HTERT RPE-1 (cell line): ENCODE results near the gene NCOA6.

Experiments
- in situ Hi-C: fragments of 300-500 bp; cut with MboI; formaldehyde crosslinking; loops from 4 replicates; pipeline ENCODE4 v1.14.3; 2020; ENCODE audit warnings: low sequenced_read_pairs

NCOA6 gene

DNA sequence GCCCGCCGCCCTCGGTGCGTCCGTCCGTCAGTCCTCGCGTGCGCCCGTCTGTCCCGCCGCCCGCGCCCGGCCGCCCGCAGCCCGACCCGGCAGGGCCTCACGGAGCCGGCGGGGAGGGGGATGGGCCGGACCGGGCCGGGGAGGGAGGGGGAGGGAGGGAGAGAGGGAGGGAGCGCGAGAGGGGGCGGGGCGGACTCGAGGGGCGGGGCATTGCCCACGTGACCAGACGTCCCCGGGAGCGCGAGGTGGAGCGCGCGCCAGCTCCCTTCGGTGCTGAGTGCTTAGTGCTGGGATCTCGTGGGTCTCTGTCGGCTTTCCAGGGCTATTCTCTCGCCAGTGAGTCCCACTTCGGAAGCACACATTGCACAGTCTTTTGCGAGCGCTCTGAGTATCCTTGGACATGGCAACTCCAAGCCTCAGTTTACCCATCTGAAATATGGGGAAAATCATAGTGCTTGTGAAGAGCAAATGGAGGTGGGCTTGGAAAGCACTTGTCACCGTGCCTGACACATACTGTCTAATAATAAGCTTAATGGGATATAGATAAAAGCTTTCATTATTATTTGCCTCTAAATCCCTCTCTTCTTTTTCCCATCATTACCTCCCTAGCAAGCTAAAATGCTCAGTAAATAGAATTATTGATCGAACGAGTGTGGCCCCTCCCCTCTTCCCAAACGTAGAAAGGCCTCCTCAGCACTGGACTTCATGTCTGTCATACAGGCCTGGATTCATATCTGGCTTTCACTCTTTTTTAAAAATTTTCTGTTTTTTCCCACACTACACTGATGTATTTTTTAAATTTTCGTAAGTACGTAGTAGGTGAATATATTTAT is at the start of gene NCOA6:
Gene NCOA6, minus strand, starts transcription at position 122 of the 833 bp plus-strand sequence. CDS start 43,296 bp downstream, outside the sequence.
- in situ Hi-C loops = no loop called here

DNA sequence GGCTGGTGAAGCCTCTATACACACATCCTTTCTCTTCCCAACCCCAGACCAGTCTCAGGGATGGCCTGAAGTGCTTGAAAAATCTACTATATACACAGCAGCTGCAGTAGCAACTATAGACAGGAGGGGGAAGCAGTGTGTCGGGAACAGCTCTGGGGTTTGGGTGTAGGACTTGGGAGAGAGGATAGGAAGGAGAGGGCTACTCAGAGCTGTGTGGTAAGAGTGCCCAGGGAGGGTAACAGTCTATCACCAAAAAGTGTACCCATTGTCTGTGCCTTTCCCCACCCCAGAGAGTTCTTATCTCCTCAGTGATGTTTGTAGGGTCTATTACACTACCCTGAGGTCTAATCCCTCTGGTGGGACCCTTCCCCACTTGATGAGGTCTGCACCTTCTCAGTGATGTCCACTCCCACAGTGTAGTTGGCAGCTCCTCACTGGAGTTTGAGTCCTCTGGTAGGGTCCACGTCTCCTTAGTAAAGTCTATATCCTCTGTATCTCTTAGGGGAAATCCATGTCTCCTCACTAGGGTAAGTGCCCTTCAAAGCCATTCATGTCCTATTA is 48.7 kb upstream of the NCOA6 start:
- in situ Hi-C loops = no loop called here

DNA sequence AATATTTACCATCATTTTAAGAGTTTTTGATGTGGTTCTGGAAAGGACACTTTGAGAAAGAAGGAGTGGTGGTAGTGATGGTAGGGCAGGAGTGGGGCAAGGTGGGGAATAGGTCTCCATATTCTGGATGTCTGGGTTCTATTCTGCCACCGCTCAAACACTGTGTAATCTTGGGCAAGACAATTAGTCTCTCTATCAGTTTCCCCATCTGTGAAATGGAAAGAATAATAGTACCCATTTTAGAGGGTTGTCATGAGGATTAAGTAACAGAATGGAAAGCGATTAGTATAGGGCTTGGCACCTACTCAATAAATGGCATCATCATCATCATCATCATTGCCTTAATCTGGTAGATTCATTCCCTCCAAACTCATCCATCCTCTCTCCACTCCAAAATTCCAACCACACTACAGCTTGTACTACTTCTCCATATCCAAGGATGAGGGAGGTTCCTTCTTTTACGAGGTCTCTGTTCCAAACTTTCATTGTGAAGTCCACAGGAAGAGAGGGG is 48.2 kb upstream of the NCOA6 start:
- in situ Hi-C loops = no loop called here

DNA sequence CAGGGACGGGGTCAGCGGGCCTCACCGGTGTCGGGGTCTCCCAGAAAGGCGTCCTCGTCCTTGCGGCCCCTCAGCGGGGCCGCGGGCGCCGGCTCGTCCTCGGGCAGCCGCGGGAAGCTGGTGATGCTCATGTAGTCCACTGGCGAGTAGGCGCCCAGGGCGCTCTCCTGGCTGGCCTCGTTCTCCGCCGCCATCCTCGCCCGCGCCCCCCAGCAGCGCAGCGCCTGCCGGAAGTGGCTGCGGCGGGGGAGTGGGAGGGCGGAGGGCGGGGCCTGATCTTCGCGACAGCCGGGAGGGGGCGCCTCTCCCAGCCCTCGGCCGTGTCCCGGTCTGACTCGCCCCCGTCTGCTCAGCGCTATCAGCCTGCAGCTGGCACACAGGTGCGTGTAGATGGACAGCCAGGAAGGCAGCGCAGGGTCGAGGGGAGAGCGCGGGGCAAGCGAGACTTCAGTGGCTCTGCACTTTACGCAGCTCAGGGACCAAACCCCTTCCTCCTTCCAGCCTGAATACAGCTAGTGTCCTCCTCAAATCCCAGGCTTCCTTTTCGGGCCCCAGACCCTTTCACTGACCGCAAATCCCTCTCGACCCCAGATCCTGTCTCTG is 47.3 kb upstream of the NCOA6 start, which contains the start of gene GGT7:
Gene GGT7, minus strand, starts transcription at position 235 of the 603 bp plus-strand sequence. Its CDS starts 41 bp downstream, at position 194.
- in situ Hi-C loops = no loop called here

DNA sequence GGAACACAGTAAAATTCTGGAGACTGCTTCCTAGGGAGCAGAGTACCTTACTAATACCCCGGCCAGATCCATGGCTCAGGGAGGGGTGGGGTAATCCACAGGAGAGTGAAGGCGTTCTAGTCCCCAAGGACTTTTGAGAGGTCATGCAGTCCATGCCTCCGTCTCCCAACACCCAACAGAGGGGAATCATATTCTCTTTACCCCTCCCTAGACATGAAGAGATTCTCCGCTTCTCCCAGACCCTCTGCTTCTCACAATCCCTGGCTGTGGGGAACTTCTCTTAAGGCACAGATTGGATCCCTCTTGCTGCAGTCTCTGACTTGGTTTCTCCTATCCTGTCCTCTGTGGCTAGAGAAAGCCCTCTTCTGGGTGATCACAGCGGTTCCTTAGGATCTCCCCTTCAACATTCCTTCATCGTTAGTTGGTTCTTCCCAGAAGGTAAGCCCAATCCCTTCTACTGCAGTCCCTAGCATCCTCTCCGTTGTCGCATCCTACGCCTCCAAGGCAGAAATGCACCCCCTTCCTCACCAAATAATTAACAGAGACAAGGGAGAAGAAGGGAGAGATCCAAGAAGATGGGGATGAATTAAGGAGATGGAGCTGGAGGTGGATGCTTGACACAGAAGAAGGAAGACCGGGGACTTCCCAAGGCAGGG is 46.6 kb upstream of the NCOA6 start:
- in situ Hi-C loops = no loop called here

GRCh38 chr20:34871320-34871926 is 46.0 kb upstream of the NCOA6 start:
- in situ Hi-C loops = no loop called here

GRCh38 chr20:34864216-34864615 is 38.8 kb upstream of the NCOA6 start:
- in situ Hi-C loops = no loop called here

- in situ Hi-C loops = no loop called here
Measured at GRCh38 chr20:34863421-34863965, 38.0 kb upstream of the NCOA6 start.

DNA sequence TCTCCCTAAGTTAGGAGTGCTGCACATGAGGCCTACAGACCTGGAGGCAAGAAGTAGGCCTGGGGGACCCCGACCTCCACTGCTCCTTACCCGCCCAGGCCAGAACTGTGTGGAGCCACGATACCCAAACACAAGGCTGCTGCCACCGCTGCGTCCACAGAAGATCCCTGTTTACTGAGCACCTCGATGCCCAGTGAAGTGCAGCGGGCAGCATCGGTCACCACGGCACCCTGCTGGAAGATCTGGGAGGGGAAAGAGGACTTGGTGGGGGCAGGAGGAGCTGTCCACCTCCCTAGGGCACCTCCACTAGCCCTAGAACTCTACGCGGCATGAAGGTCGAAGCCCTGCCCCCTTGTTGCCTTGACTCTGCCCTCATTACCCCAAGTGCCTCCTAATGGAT is 37.3 kb upstream of the NCOA6 start:
- in situ Hi-C loops = no loop called here

GRCh38 chr20:34861386-34862084 is 36.1 kb upstream of the NCOA6 start:
- in situ Hi-C loops = no loop called here

DNA sequence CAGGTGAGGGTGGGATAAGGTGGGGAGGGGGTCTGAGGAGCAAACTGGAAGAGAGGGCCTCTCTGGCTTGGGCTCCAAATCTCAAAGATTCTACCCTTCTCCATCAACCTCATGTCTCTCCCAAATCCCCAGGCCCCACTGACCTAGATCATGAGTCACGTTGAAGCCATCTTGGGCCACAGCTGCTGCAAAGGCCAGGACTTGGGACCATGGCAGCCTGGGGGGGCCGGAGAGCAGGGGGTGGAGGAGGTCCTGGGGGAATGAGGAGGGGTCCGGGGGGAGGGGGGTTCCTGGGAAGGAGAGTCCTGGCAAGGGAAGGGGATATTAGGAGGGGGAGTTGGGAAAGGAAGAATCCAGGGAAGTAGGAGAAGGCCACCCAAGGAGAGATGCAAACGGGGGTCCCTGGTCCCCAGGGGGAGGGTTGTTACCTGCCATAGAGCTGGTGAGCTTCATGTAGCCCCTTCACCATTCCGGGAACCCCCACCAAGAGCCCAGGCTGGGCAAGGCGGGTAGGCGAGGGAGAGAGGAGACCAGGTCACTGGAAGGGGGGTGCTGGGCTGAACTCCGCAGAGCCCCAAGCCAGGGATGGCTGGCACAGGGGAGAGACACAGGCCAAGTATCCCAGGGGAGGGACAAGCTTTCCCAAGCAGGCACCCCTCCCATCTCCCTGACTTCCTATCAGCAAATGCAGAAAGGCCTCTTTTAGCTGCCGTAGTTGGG is 34.5 kb upstream of the NCOA6 start:
- in situ Hi-C loops = no loop called here

DNA sequence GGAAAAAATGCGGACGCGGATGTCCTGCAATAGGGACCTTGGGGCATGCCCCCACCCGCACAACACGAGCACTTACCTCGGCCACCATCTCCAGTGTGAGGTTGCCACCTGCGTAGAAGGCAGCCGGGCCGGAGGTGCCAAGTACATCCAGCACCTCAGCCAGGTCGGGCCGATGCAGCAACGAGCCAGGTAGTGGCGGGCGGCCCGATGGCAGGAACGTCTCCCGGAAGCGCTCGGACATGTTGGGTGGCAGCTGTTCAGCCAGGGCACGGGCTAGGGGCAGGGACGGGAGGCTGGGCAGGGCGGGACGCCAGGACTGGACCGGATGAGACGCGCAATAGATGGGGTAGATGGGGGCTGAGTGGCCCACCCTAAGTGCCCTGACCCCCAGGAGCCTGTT is 33.9 kb upstream of the NCOA6 start:
- in situ Hi-C loops = no loop called here

- in situ Hi-C loops = no loop called here
Measured at GRCh38 chr20:34852298-34852697, 26.8 kb upstream of the NCOA6 start.

DNA sequence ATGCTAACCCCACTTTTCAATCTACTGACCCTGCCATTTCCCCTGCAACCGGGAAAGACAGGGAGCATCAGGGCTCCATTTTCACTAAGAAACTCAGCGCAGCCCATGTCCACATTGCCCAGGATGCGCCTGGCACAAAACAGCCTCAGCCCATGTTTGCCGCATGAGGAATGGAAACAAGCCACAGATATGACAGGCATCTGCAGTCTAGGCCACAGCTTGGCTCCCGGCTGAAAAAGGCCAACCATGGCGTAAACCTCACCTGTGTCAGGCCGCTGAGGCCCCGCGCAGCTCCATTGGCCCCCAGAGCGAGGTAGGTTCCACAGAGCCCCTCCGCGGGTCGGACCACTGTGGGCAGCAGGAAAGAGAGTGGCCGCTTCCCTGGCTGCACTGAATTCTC is 25.5 kb upstream of the NCOA6 start:
- in situ Hi-C loops = no loop called here

DNA sequence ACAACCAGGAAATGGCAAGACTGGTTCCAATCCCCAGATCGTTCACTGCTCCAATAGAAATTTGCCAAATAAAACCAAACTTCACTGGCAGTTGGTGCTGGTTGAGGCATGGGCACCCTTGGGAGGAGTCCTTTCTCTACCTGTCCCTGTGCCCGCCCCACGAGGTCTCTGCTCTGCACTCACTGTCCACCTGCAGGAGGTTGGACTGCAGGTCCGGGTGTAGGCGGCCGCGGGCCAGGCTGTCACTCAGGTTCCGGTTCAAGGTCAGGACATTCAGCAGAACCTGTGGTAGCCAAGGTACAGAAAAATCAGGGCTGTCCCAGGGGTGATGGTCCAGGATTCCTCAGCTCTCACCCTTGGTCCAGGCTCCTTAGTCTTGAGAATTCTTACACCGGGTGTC is 24.3 kb upstream of the NCOA6 start:
- in situ Hi-C loops = no loop called here

DNA sequence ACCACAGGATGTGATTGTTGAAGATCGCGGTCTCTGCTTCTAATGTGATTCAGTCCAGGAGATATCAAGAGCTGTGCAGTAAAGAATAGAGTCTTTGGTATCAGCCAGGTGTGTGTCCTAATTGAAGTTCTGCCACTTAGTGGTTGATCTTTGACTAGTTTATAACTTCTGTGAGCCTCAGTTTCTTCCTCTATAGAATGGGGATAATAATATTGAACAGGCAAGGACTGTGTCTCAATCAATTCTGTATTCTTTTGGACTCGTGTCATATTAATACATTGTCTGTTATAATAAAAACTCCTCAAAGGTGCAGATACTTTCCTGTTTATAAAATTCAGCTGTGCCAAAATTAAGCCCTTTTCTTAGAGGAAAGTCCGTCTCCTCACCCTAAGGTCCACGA is 23.1 kb upstream of the NCOA6 start:
- in situ Hi-C loops = no loop called here

GRCh38 chr20:34843421-34843820 is 18.0 kb upstream of the NCOA6 start:
- in situ Hi-C loops = no loop called here

DNA sequence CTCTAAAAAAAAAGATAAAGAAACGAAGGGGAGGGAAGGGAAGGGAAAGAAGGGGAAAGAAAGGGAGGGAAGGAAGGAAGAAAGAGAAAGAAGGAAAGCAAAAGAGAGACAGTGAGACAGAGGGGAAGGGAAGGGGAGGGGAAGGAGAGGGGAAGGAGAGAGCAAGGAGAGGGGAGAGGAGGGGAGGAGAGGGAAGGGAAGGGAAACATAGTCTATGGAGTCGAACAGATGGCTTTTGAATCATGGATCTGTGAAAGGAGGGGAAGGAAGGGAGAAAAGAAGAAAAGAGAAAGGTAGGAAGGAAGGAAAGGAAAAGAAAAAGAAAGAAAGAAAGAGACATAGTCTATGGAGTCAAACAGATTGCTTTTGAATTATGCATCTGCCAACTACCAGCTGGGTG is 16.7 kb upstream of the NCOA6 start:
- in situ Hi-C loops = no loop called here

GRCh38 chr20:34834459-34834893 is 9.0 kb upstream of the NCOA6 start:
- in situ Hi-C loops = no loop called here
